ENCODE measurements around the gene DRG2.

- TF ChIP-seq MAX (IDR thresholded peaks at IDR 0.05) (no peak), RAD21 (IDR thresholded peaks at IDR 0.05; ENCODE audit: low read depth) (no peak), CREB1 (IDR thresholded peaks at IDR 0.05; ENCODE audit: low read depth) (no peak), USF1 (IDR thresholded peaks at IDR 0.05) (no peak), EP300 (IDR thresholded peaks at IDR 0.05; ENCODE audit: borderline replicate concordance) (no peak)
Observed at GRCh38 chr17:18109935-18110485, 22.3 kb downstream of the DRG2 start.
